Suprapubic skin (tissue), 4 donors: ENCODE data around the gene ERFL. TPM values are rescaled to one million over a fixed set of nuclear protein-coding genes. Genes with fewer than 3 reads are reported as not detected.

Experiments used
- DNase-seq, 2 donors: peaks; one replicate each; pipeline ENCODE4 v3.0.0-alpha.2; 2019; ENCODE audit warnings: low spot score in 2 of 2
- H3K27ac ChIP-seq: fragments of 200-600 bp; sonication (generic); one replicate; pipeline ENCODE4 v1.5.1; 2019
- H3K27me3 ChIP-seq: fragments of 200-600 bp; sonication (generic); one replicate; pipeline ENCODE4 v1.5.1; 2019
- H3K36me3 ChIP-seq: fragments of 200-600 bp; sonication (generic); one replicate; pipeline ENCODE4 v1.5.1; 2019
- H3K4me1 ChIP-seq: fragments of 200-600 bp; sonication (generic); one replicate; pipeline ENCODE4 v1.5.1; 2019
- H3K4me3 ChIP-seq: fragments of 200-600 bp; sonication (generic); one replicate; pipeline ENCODE4 v1.5.1; 2019; ENCODE audit warnings: mild to moderate bottlenecking
- H3K9me3 ChIP-seq: fragments of 200-600 bp; sonication (generic); one replicate; pipeline ENCODE4 v1.5.1; 2019
- CTCF ChIP-seq, 2 donors: fragments of 200-600 bp in 1 of 2; fragments of 450-650 bp in 1 of 2; sonication (generic) in 1 of 2; IDR thresholded peaks; one replicate each; pipeline ENCODE4 v1.5.1; 2016 to 2019; ENCODE audit warnings: antibody characterized with exemption in 2 of 2, mild to moderate bottlenecking in 1 of 2, moderate library complexity in 1 of 2
- EP300 ChIP-seq: sonication (generic); formaldehyde crosslinking; IDR thresholded peaks from one replicate; pipeline ENCODE4 v1.6.1; 2017; ENCODE audit warnings: antibody characterized with exemption
- POLR2A ChIP-seq, 2 donors: fragments of 450-650 bp; IDR thresholded peaks; one replicate each; pipeline ENCODE4 v1.6.1; 2017; ENCODE audit warnings: antibody characterized with exemption in 2 of 2, mild to moderate bottlenecking in 2 of 2, moderate library complexity in 2 of 2
- POLR2AphosphoS5 ChIP-seq, 3 donors: sonication (generic); formaldehyde crosslinking; IDR thresholded peaks; one replicate each; pipeline ENCODE4 v1.6.1; 2017; ENCODE audit warnings: antibody characterized with exemption in 3 of 3
- WGBS: methylation state at CpG from one replicate; pipeline ENCODE4 v1.1.5; 2018; 5-methylcytosine and 5-hydroxymethylcytosine counted together
- total RNA-seq, 4 donors: library from RNA; depleted of rRNA; stranded (reverse); fragments of >200 nt; gene quantifications; one replicate each; pipeline ENCODE4 v1.1.0, GENCODE V29; 2016

The ERFL gene
- total RNA-seq, 4 donors from 2014 or later: 0.21 to 0.72 TPM; not detected in 2

- 10% methylated on average over 21 of the region's 21 CpGs for WGBS
- no peak overlapping the region for H3K4me3 ChIP-seq
- no peak overlapping the region for H3K27ac ChIP-seq
- DNase-seq: no peak
- no peak for TF ChIP-seq POLR2A (IDR thresholded peaks at IDR 0.05)
- TF ChIP-seq POLR2AphosphoS5 (IDR thresholded peaks at IDR 0.05): no peak
- TF ChIP-seq CTCF (IDR thresholded peaks at IDR 0.05): no peak
- H3K27me3 ChIP-seq: peaks cover 73% of the 10 kb centered on the region
- H3K4me1 ChIP-seq: peaks cover 16% of the 10 kb centered on the region
- no peaks in the 10 kb centered on the region for H3K36me3 ChIP-seq
- H3K9me3 ChIP-seq: no peaks in the 10 kb centered on the region
Measured at GRCh38 chr19:41913538-41914423, 14.5 kb downstream of the ERFL start.

- H3K9me3 ChIP-seq: no peaks in the 10 kb centered on the region
- no peak for DNase-seq
- TF ChIP-seq POLR2A (IDR thresholded peaks at IDR 0.05): no peak
- no peak for TF ChIP-seq POLR2AphosphoS5 (IDR thresholded peaks at IDR 0.05)
- TF ChIP-seq EP300: no peak
- no peak for TF ChIP-seq CTCF (IDR thresholded peaks at IDR 0.05)
- H3K4me1 ChIP-seq: peaks cover 16% of the 10 kb centered on the region
- H3K4me3 ChIP-seq: no peak overlapping the region
- H3K27me3 ChIP-seq: peaks cover 65% of the 10 kb centered on the region
- H3K27ac ChIP-seq: no peak overlapping the region
- H3K36me3 ChIP-seq: peaks cover 6% of the 10 kb centered on the region
- WGBS: 2% methylated on average over 40 of the region's 51 CpGs
Measured at GRCh38 chr19:41912899-41913537, 15.2 kb downstream of the ERFL start.

- WGBS: 12% methylated on average over 27 of the region's 29 CpGs
- no peak for TF ChIP-seq EP300
- Histone ChIP-seq H3K27ac (no peak overlapping the region), H3K4me1 (peaks cover 16% of the 10 kb centered on the region), H3K9me3 (no peaks in the 10 kb centered on the region), H3K27me3 (peaks cover 56% of the 10 kb centered on the region), H3K36me3 (peaks cover 13% of the 10 kb centered on the region), H3K4me3 (no peak overlapping the region)
- DNase-seq: no peak
Measured at GRCh38 chr19:41911889-41912731, 16.1 kb downstream of the ERFL start.

- no peak overlapping the region for H3K27ac ChIP-seq
- TF ChIP-seq CTCF (IDR thresholded peaks at IDR 0.05) (no peak), EP300 (no peak), POLR2AphosphoS5 (IDR thresholded peaks at IDR 0.05) (no peak), POLR2A (IDR thresholded peaks at IDR 0.05) (no peak)
- peaks cover 22% of the 10 kb centered on the region for H3K36me3 ChIP-seq
- no peak overlapping the region for H3K4me3 ChIP-seq
- peaks cover 16% of the 10 kb centered on the region for H3K4me1 ChIP-seq
- WGBS: 56% methylated on average over 9 of the region's 13 CpGs
- H3K27me3 ChIP-seq: peaks cover 48% of the 10 kb centered on the region
- H3K9me3 ChIP-seq: no peaks in the 10 kb centered on the region
- DNase-seq: no peak
Measured at GRCh38 chr19:41910992-41911888, 17.0 kb downstream of the ERFL start.
